Loucy (cell line): ENCODE measurements around the gene P2RX2.

Source experiments
- H2AFZ ChIP-seq: fragments of 200-600 bp; sonication (generic); 2 replicates; pipeline ENCODE4 v1.6.0; 2016; ENCODE audit warnings: antibody characterized with exemption, mild to moderate bottlenecking, low read length, moderate library complexity
- H3F3A ChIP-seq: fragments of 200-600 bp; 2 replicates; pipeline ENCODE4 v1.6.0; 2016; ENCODE audit warnings: antibody characterized with exemption, low read depth, mild to moderate bottlenecking
- H3K27me3 ChIP-seq: fragments of 200-600 bp; sonication (generic); 2 replicates; pipeline ENCODE4 v1.6.1; 2014; ENCODE audit warnings: low read length, mild to moderate bottlenecking; ENCODE audit not compliant: insufficient read depth, poor library complexity, severe bottlenecking
- H3K36me3 ChIP-seq: fragments of 200-600 bp; sonication (generic); 2 replicates; pipeline ENCODE4 v1.6.1; 2016; ENCODE audit warnings: low read length; ENCODE audit not compliant: insufficient read depth
- H3K4me1 ChIP-seq: fragments of 200-600 bp; sonication (generic); 2 replicates; pipeline ENCODE4 v1.5.1; 2014; ENCODE audit warnings: low read length, mild to moderate bottlenecking; ENCODE audit not compliant: insufficient read depth, poor library complexity, severe bottlenecking
- H3K4me2 ChIP-seq: fragments of 200-600 bp; sonication (generic); 2 replicates; pipeline ENCODE4 v1.6.0; 2014; ENCODE audit warnings: antibody characterized with exemption, low read length, low read depth, mild to moderate bottlenecking; ENCODE audit not compliant: poor library complexity, severe bottlenecking
- H3K4me3 ChIP-seq: fragments of 200-600 bp; sonication (generic); 2 replicates; pipeline ENCODE4 v1.5.1; 2014; ENCODE audit warnings: low read length, mild to moderate bottlenecking, mixed read lengths; ENCODE audit not compliant: poor library complexity, severe bottlenecking
- H3K79me2 ChIP-seq: fragments of 200-600 bp; sonication (generic); 2 replicates; pipeline ENCODE4 v1.6.1; 2014; ENCODE audit warnings: low read length; ENCODE audit not compliant: insufficient read depth
- H3K9ac ChIP-seq: fragments of 200-600 bp; sonication (generic); 2 replicates; pipeline ENCODE4 v1.6.0; 2014; ENCODE audit warnings: mild to moderate bottlenecking, low read depth, low read length, moderate library complexity; ENCODE audit not compliant: poor library complexity, severe bottlenecking
- H3K9me2 ChIP-seq: fragments of 200-600 bp; sonication (generic); replicated peaks from 2 replicates; pipeline ENCODE4 v1.6.1; 2016; ENCODE audit warnings: low read depth, low read length, mixed read lengths
- H3K9me3 ChIP-seq: fragments of 200-600 bp; sonication (generic); 2 replicates; pipeline ENCODE4 v1.6.1; 2014; ENCODE audit warnings: mild to moderate bottlenecking, antibody characterized with exemption, low read length, low read depth; ENCODE audit not compliant: insufficient read depth
- H4K20me1 ChIP-seq: fragments of 200-600 bp; sonication (generic); 2 replicates; pipeline ENCODE4 v1.6.0; 2014; ENCODE audit warnings: antibody characterized with exemption, low read length, mild to moderate bottlenecking; ENCODE audit not compliant: insufficient read depth, poor library complexity, severe bottlenecking
- CTCF ChIP-seq: fragments of 200-600 bp; sonication (generic); conservative IDR thresholded peaks from 2 replicates; pipeline ENCODE4 v1.5.1; 2014; ENCODE audit warnings: mild to moderate bottlenecking, antibody characterized with exemption, low read length
- EZH2phosphoT487 ChIP-seq: fragments of 200-600 bp; IDR thresholded peaks from 2 replicates; pipeline ENCODE4 v1.6.1; 2018; ENCODE audit warnings: antibody characterized with exemption, mild to moderate bottlenecking, moderate library complexity, borderline replicate concordance

The P2RX2 gene

GRCh38 chr12:132614029-132614428 lies 4.5 kb upstream of the P2RX2 start:
- Histone ChIP-seq H2AFZ (no peak overlapping the region), H4K20me1 (no peaks in the 10 kb centered on the region), H3K79me2 (no peaks in the 10 kb centered on the region), H3K36me3 (no peaks in the 10 kb centered on the region), H3K9ac (no peak overlapping the region), H3K9me2 (no peaks in the 10 kb centered on the region), H3F3A (no peaks in the 10 kb centered on the region), H3K4me2 (no peak overlapping the region), H3K4me1 (peaks cover 3% of the 10 kb centered on the region), H3K9me3 (peaks cover 15% of the 10 kb centered on the region; the same call in 1 of the 2 replicates), H3K4me3 (no peak overlapping the region), H3K27me3 (no peaks in the 10 kb centered on the region)
- TF ChIP-seq EZH2phosphoT487: no peak
- no peak for TF ChIP-seq CTCF

- Histone ChIP-seq H3K79me2 (no peaks in the 10 kb centered on the region), H3K4me2 (no peak overlapping the region), H3K9me2 (no peaks in the 10 kb centered on the region), H3F3A (no peaks in the 10 kb centered on the region), H4K20me1 (no peaks in the 10 kb centered on the region), H3K9me3 (peaks cover 15% of the 10 kb centered on the region; the same call in 1 of the 2 replicates), H3K36me3 (no peaks in the 10 kb centered on the region), H3K4me1 (peaks cover 3% of the 10 kb centered on the region), H3K9ac (no peak overlapping the region), H3K27me3 (no peaks in the 10 kb centered on the region), H2AFZ (peak overlapping the region; percentile 70), H3K4me3 (no peak overlapping the region)
- no peak for TF ChIP-seq EZH2phosphoT487
- peak; percentile 96 for TF ChIP-seq CTCF
Observed at GRCh38 chr12:132614861-132615578, 3.6 kb upstream of the P2RX2 start.

- Histone ChIP-seq H3K79me2 (no peaks in the 10 kb centered on the region), H3K4me3 (no peak overlapping the region), H3K4me1 (peaks cover 3% of the 10 kb centered on the region), H3K36me3 (no peaks in the 10 kb centered on the region), H3K9ac (no peak overlapping the region), H3K4me2 (no peak overlapping the region), H2AFZ (no peak overlapping the region), H3K9me3 (peaks cover 15% of the 10 kb centered on the region; the same call in 1 of the 2 replicates), H3K27me3 (no peaks in the 10 kb centered on the region), H3F3A (no peaks in the 10 kb centered on the region), H4K20me1 (no peaks in the 10 kb centered on the region), H3K9me2 (no peaks in the 10 kb centered on the region)
- TF ChIP-seq EZH2phosphoT487 (no peak), CTCF (no peak)
Observed at GRCh38 chr12:132615579-132616038, 3.0 kb upstream of the P2RX2 start.
